ENCODE data around the gene ADGRB3.

Gene ADGRB3

DNA sequence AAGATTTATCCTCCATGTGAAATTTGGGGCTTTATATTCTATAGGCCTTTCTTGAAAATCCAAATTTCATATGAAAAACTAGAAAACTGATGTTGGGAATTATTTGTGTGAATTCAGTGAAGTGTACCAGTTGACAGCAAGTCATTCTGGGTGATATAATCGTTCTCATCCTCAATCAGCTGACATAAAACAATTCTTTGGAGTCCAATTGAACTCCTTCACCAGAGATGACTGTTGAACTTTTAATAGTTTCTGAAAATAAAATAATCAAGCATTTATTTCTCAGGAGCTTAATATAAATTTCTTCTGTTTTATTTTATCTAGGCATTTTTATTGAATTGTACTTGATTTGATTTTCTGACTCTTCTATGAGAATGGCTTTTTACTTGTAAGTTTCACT, 92.6 kb downstream of the ADGRB3 start:
- no peak overlapping the region for H3K4me3 ChIP-seq (replicated peaks; ENCODE audit: low read depth, low read length)
- no peak for DNase-seq (ENCODE audit: extremely low read depth, low read depth)
- TF ChIP-seq, protein P1, sequence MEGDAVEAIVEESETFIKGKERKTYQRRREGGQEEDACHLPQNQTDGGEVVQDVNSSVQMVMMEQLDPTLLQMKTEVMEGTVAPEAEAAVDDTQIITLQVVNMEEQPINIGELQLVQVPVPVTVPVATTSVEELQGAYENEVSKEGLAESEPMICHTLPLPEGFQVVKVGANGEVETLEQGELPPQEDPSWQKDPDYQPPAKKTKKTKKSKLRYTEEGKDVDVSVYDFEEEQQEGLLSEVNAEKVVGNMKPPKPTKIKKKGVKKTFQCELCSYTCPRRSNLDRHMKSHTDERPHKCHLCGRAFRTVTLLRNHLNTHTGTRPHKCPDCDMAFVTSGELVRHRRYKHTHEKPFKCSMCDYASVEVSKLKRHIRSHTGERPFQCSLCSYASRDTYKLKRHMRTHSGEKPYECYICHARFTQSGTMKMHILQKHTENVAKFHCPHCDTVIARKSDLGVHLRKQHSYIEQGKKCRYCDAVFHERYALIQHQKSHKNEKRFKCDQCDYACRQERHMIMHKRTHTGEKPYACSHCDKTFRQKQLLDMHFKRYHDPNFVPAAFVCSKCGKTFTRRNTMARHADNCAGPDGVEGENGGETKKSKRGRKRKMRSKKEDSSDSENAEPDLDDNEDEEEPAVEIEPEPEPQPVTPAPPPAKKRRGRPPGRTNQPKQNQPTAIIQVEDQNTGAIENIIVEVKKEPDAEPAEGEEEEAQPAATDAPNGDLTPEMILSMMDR (IDR thresholded peaks at IDR 0.05; ENCODE audit: low read depth, low read length, missing control alignments), result no peak

DNA sequence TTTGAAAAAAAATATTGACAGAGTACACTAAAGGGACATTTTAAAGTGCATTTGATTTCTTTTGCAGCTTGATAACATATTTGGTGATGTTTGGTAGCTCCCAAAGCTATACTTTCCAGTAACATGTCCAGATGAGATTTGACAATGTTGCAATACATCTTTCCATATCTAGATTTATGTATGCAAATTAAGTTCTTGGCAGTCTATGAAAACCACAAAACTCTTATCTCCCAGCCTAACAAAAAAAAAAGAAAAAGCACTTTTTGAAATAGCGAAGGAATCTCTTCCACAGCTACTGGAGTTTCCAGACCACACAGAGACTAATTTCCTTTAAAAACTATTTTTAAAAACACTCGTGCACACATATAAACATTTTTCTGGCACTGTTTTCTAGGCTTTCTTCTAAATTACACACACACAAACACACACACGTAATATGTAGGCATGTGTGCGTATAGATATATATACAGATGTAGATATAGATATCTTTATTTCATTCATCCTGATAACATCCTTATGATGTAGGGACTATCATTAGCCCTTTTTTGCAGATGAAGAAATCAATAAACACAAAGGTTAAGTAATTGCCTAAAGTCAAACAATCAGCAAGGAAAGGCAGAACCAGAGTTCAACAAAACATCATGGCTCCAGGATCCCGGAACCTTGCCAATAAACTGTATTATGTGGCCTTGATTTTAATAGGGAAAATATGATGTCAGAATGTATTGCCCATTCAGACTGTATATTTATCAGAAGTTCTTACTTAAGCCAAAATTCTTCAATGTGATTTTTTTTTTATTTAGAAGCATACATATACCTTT, 93.3 kb downstream of the ADGRB3 start:
- DNase-seq (ENCODE audit: extremely low read depth, low read depth), result no peak
- TF ChIP-seq, protein P1 (IDR thresholded peaks at IDR 0.05; ENCODE audit: low read depth, low read length, missing control alignments), result no peak
- no peak overlapping the region for H3K4me3 ChIP-seq (replicated peaks; ENCODE audit: low read depth, low read length)

DNA sequence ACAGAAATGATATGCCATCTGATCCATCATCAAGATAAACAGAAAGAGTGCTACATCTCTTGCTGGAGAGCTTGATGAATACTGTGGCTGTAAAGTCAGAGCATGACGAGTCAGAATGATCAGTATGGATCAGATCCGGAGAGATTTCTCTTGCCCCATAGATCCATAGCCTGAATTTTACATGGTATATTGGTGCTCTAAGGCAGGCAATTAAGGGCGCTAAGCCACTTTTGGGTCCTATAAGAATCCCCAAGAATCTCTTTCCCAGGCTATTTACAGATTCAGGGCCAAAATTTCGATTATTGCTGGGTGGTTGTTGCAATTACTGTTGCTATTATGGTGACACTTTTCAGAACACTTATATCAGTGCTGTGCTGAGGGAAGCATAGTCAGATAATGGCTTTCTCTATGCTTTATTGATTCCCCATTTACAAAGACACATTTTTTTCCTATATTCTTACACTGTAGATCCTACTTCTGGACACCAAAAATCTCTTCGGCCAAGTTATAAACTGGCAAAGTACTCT, 94.4 kb downstream of the ADGRB3 start:
- DNase-seq (ENCODE audit: extremely low read depth, low read depth), result no peak
- TF ChIP-seq, protein P1 (IDR thresholded peaks at IDR 0.05; ENCODE audit: low read depth, low read length, missing control alignments), result no peak

DNA sequence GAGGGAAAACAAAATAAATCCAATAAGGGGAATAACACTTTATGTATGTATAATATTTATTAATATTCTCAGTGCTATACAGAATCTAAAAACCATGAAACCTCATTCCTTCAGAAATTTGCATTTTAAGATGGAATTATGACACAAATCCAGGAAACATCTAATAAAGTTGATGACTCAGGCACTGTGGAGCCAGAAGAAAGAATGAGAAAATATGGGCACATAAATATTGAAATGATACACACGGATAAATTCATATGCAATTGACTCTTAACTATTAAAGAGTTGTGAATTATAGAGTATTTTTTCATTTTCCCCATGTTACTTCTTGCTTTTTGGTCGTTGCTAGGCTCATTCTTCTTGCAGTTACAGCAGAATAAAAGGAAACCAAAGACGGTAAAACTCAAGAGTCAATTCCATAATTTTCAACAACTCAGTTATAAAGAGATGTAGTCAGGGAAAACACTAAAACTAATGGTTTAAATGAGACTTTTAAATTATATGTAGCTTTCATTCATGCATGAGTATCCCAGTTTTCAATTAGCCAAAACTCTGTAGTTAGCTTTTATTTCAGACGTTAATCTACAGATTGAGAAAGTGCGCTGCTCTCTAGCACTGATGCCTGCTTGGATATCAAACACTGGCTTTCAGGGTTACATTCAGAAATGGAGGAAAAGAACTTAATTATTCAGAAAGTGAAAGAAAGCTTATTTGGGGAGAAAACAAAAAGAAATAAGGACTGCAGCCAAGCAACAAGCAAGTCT, 95.4 kb downstream of the ADGRB3 start:
- TF ChIP-seq, protein P1 (IDR thresholded peaks at IDR 0.05; ENCODE audit: low read depth, low read length, missing control alignments), result no peak
- DNase-seq (ENCODE audit: extremely low read depth, low read depth), result no peak
- H3K4me3 ChIP-seq (replicated peaks; ENCODE audit: low read depth, low read length), result no peak overlapping the region

More for the DNA sequence above, 94.4 kb downstream of the ADGRB3 start:
- H3K4me3 ChIP-seq (replicated peaks; ENCODE audit: low read depth, low read length), result no peak overlapping the region

DNA sequence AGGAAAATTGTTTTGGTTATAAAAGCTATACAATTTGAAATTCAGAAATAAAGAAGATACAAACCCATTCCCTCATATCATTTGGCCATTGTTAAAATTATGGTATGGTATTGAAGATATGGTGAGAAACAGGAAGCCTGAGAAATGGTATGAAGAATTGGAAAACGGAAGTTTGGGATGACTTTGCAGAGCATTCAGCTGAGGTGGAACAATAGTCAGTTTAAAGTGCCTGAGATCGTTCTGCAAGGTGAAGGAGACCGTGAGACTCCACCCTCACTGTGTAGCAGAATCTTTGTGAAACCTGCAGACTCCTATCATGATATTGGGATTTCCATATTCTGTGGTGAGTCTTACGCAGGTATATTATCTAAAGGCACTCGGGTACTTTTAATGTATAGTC, 97.3 kb downstream of the ADGRB3 start:
- no peak overlapping the region for H3K4me3 ChIP-seq (replicated peaks; ENCODE audit: low read depth, low read length)
- TF ChIP-seq, protein P1 (IDR thresholded peaks at IDR 0.05; ENCODE audit: low read depth, low read length, missing control alignments), result no peak
- no peak for DNase-seq (ENCODE audit: extremely low read depth, low read depth)

DNA sequence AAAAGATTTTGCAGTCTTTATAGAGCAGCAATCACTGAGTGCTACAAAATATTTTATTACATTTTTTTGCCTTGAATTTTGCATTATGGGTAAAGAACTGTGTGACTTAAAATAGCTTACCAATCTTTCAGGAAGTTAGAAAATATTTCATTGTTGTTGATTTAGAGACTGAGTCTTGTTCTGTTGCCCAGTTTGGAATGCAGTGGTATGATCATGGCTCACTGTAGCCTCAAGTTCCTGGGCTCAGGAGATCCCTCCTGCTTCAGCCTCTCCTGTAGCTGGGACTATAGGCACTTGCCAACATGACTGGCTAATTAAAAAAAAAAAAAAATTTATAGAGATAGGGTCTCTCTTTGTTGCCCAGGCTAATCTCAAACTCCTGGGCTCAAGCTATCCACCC, 100.8 kb downstream of the ADGRB3 start:
- DNase-seq (ENCODE audit: extremely low read depth, low read depth), result no peak
- H3K4me3 ChIP-seq (replicated peaks; ENCODE audit: low read depth, low read length), result no peak overlapping the region
- TF ChIP-seq, protein P1 (IDR thresholded peaks at IDR 0.05; ENCODE audit: low read depth, low read length, missing control alignments), result no peak
